GM12865 (cell line): ENCODE results near the gene PKNOX1.
"Not testable (repeated sequence)": the region's sequence is repeated elsewhere in the genome, so short reads cannot be mapped to it uniquely, and the experiment has no call there.

Source experiments
- DNase-seq: peaks from one replicate; pipeline ENCODE4 v3.0.0; 2010; ENCODE audit warnings: low read depth
- H3K4me3 ChIP-seq: 2 replicates; pipeline ENCODE4 v1.5.1; 2011; ENCODE audit warnings: mild to moderate bottlenecking, low read depth, low read length, control low read depth
- TF ChIP-seq, protein P1 (sequence below): IDR thresholded peaks from 2 replicates; pipeline ENCODE4 v1.5.1; 2011; ENCODE audit warnings: low read length, control low read depth, low read depth, inconsistent platforms; ENCODE audit not compliant: insufficient read depth; ENCODE audit errors: missing control alignments

Gene PKNOX1

GRCh38 chr21:42988236-42988965, 14.0 kb downstream of the PKNOX1 start:
- DNase-seq: no peak
- TF ChIP-seq, protein P1, sequence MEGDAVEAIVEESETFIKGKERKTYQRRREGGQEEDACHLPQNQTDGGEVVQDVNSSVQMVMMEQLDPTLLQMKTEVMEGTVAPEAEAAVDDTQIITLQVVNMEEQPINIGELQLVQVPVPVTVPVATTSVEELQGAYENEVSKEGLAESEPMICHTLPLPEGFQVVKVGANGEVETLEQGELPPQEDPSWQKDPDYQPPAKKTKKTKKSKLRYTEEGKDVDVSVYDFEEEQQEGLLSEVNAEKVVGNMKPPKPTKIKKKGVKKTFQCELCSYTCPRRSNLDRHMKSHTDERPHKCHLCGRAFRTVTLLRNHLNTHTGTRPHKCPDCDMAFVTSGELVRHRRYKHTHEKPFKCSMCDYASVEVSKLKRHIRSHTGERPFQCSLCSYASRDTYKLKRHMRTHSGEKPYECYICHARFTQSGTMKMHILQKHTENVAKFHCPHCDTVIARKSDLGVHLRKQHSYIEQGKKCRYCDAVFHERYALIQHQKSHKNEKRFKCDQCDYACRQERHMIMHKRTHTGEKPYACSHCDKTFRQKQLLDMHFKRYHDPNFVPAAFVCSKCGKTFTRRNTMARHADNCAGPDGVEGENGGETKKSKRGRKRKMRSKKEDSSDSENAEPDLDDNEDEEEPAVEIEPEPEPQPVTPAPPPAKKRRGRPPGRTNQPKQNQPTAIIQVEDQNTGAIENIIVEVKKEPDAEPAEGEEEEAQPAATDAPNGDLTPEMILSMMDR: no peak
- no peak overlapping the region for H3K4me3 ChIP-seq

GRCh38 chr21:42989370-42989769, 15.0 kb downstream of the PKNOX1 start:
- not testable (repeated sequence) for H3K4me3 ChIP-seq, DNase-seq

DNA sequence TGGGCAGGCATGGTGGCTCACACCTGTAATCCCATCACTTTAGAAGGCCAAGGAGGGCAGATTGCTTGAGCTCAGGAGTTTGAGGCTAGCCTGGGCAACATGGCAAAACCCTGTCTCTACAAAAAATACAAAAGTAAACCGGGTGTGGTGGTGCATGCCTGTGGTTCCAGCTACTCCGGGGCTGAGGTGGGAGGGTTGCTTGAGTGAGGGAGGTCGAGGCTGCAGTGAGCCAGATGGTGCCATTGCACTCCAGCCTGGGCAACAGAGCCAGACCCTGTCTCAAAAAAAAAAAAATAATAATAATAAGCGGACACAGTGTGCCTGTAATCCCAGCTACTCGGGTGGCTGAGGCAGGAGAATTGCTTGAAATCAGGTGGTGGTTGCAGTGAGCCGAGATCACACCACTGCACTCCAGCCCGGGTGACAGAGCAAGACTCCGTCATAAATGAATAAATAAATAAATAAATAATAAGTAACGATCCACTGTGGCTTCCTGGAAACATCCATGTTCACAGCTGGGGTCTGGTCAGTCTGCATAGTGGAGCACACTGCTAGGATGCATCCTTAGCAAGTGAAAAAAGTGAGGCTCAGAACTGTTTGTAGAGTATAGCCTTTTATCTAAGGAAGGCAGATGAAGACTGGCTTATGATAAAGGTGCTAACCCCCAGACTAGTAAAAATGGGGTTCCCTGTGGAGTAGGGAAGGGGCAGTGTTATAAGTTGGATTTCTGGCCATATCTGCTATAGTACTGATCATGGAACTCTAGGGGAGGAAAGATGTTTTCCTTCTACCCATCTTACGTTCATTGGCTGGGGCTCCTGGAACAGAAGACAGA, 15.7 kb downstream of the PKNOX1 start:
- TF ChIP-seq, protein P1: no peak
- DNase-seq: no peak
- no peak overlapping the region for H3K4me3 ChIP-seq

DNA sequence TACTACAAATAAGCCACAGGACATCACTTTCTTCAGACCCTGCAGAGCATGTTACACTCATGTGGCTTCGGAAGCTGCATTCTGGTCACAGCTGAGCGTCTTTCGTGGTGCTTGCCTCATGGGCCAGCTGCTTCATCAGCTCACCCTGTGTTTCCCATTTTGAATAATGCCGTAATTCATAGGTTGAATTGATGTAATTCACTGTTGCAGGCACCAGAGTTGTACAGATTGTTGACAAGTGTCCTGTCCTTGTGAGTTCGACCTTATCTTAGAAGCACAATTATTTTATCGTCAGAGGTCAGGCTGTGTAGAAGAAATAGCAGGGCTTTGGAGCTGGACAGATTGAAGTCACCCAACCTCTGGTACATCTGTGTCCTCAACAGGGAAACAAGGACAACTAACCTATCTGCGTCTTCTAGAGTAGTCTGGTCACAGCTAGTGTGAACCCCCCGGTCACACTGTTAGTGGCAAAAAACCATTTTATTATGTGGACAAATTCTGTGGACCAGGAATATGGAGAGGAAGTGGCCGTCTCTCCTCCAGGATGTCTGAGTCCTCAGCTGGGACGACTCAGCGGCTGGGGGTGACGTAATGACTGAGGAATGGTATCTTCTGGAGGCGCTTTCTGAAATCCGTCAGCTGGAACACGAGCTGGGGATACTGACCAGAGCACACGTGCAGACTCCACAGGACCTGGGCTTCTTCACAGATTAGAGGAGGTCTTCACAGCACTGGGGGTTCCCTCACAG, 17.8 kb downstream of the PKNOX1 start:
- no peak overlapping the region for H3K4me3 ChIP-seq
- TF ChIP-seq, protein P1: no peak
- DNase-seq: peak; percentile 50

DNA sequence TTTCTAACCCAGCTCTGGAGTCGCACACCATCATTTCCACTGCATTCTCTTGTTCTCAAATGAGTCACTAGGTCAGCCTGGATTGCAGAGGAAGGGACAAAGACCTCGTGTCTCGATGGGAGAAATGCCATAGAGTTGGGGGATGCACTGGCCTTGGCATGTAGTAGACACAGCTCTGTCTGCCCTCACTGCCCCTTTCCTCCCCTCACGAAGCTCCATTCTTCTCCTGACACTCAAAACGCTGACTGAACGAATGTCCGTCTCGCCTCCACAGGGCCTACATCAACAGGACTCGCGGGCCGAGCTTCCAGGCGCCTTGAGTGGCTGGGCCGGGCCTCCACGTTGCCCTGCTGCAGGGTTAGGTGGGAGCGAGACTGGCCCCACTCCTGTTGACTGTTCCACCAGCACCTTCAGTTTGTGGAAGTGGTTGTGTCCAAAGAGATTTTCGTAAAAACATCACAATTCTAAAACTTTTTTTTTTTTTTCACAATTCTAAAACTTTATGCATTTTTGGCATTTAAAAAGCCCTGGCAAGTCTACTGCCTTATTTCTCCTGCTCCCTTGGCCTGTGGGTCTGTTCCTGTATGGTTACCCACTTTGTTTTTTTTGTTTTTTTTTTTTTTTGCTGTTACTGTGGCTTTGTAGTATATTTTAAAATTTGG, 18.8 kb downstream of the PKNOX1 start:
- TF ChIP-seq, protein P1: no peak
- no peak for DNase-seq
- H3K4me3 ChIP-seq: no peak overlapping the region

DNA sequence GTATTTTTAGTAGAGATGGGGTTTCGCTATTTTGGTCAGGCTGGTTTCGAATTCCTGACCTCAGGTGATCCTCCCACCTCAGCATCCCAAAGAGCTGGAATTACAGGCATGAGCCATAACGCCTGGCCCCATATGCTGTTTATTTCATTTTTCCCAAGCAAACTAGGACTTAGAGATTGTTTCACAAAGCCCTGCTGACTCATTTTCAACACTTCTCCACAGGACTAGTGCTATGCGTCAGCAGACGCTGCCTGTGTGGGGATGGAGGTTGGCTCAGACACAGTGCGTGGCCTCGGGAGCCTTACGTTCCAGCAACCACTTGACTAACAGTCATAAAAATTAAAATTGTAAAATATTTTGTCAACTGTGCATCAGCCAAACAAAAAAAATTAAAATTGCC, 22.7 kb downstream of the PKNOX1 start:
- TF ChIP-seq, protein P1: no peak
- no peak overlapping the region for H3K4me3 ChIP-seq
- DNase-seq: no peak

GRCh38 chr21:42997983-42998382, 23.6 kb downstream of the PKNOX1 start:
- H3K4me3 ChIP-seq, DNase-seq: not testable (repeated sequence)

DNA sequence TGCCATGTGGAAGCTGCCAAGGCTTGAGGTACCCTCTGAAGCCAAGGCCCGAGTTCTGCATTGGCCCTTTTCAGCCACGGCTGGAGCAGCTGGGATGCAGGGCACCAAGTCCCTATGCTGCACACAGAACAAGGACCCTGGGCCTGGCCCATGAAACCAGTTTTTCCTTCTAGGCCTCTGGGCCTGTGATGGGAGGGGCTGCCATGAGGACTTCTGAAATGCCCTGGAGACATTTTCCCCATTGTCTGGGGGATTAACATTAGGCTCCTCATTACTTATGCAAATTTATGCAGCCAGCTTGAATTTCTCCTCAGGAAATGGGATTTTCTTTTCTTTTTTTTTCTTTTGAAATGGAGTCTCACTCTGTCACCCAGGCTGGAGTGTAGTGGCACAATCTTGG, 24.8 kb downstream of the PKNOX1 start:
- not testable (repeated sequence) for H3K4me3 ChIP-seq

GRCh38 chr21:43000041-43000440, 25.7 kb downstream of the PKNOX1 start:
- not testable (repeated sequence) for H3K4me3 ChIP-seq, DNase-seq

More for the DNA sequence above, 24.8 kb downstream of the PKNOX1 start:
- not testable (repeated sequence) for DNase-seq
